HG03025 (cell line): ENCODE data around the gene CCSER2.

Experiments
- ATAC-seq: cut with Tn5 transposase; IDR thresholded peaks from one replicate; pipeline ENCODE4 v1.9.1; 2021; ENCODE audit warnings: mild to moderate bottlenecking, moderate library complexity; ENCODE audit not compliant: unreplicated experiment, low FRiP score

The CCSER2 gene

GRCh38 chr10:84541289-84541637 is 212.9 kb downstream of the CCSER2 start:
- ATAC-seq, result no peak

- ATAC-seq, result no peak
Measured at GRCh38 chr10:84542522-84543490, 214.4 kb downstream of the CCSER2 start.

- no peak for ATAC-seq
Measured at GRCh38 chr10:84543948-84544347, 215.6 kb downstream of the CCSER2 start.

GRCh38 chr10:84545651-84546050 is 217.3 kb downstream of the CCSER2 start:
- no peak for ATAC-seq

- no peak for ATAC-seq
Measured at GRCh38 chr10:84546609-84547008, 218.2 kb downstream of the CCSER2 start.

GRCh38 chr10:84547616-84548015 is 219.2 kb downstream of the CCSER2 start:
- ATAC-seq, result no peak

GRCh38 chr10:84548869-84549268 is 220.5 kb downstream of the CCSER2 start:
- ATAC-seq, result no peak

GRCh38 chr10:84549368-84550165 is 221.2 kb downstream of the CCSER2 start:
- no peak for ATAC-seq

GRCh38 chr10:84550756-84551436 is 222.5 kb downstream of the CCSER2 start:
- no peak for ATAC-seq

GRCh38 chr10:84551437-84552120 is 223.2 kb downstream of the CCSER2 start:
- no peak for ATAC-seq

- no peak for ATAC-seq
Measured at GRCh38 chr10:84552478-84552877, 224.1 kb downstream of the CCSER2 start.

- no peak for ATAC-seq
Measured at GRCh38 chr10:84562592-84562991, 234.2 kb downstream of the CCSER2 start.

GRCh38 chr10:84563355-84563754 is 235.0 kb downstream of the CCSER2 start:
- no peak for ATAC-seq

- ATAC-seq, result no peak
Measured at GRCh38 chr10:84563868-84564267, 235.5 kb downstream of the CCSER2 start.

- no peak for ATAC-seq
Measured at GRCh38 chr10:84565881-84566582, 237.6 kb downstream of the CCSER2 start.

- no peak for ATAC-seq
Measured at GRCh38 chr10:84567133-84567532, 238.7 kb downstream of the CCSER2 start.
